GM18907 (cell line): ENCODE data around the gene RPS28.
A peak's percentile ranks its signal among the peaks of the same experiment; 100 is the strongest.
"Not testable (repeated sequence)": the region's sequence is repeated elsewhere in the genome, so short reads cannot be mapped to it uniquely, and the experiment has no call there.

Experiments used
- ATAC-seq: cut with Tn5 transposase; IDR thresholded peaks from one replicate; pipeline ENCODE4 v1.9.1; 2021; ENCODE audit warnings: mild to moderate bottlenecking, moderate library complexity; ENCODE audit not compliant: unreplicated experiment

The RPS28 gene

GRCh38 chr19:8321067-8321985, at the start of gene RPS28, which contains the start of gene NDUFA7:
TSS of gene RPS28 (plus strand) at chr19:8321496. CDS start at chr19:8321531, 35 bp downstream.
TSS of gene NDUFA7 (minus strand) at chr19:8321375. CDS start at chr19:8321358, 17 bp downstream.
- peak; percentile 89 for ATAC-seq

GRCh38 chr19:8276508-8276907, 44.8 kb upstream of the RPS28 start:
- not testable (repeated sequence) for ATAC-seq

- ATAC-seq, result not testable (repeated sequence)
Observed at GRCh38 chr19:8291337-8291736, 30.0 kb upstream of the RPS28 start.

- ATAC-seq, result no peak
Observed at GRCh38 chr19:8302357-8302691, 19.0 kb upstream of the RPS28 start.

- no peak for ATAC-seq
Observed at GRCh38 chr19:8302734-8303133, 18.6 kb upstream of the RPS28 start.

- no peak for ATAC-seq
Observed at GRCh38 chr19:8304841-8305621, 16.3 kb upstream of the RPS28 start.

- ATAC-seq, result no peak
Observed at GRCh38 chr19:8305798-8306197, 15.5 kb upstream of the RPS28 start.

GRCh38 chr19:8306235-8307054, 14.9 kb upstream of the RPS28 start:
- no peak for ATAC-seq

GRCh38 chr19:8307400-8307964, 13.8 kb upstream of the RPS28 start:
- no peak for ATAC-seq

- ATAC-seq, result peak; percentile 68
Observed at GRCh38 chr19:8307965-8308866, 13.1 kb upstream of the RPS28 start, which contains the start of gene CD320. TSS of gene CD320 (minus strand) at chr19:8308358. CDS start at chr19:8308290, 68 bp downstream.

- ATAC-seq, result no peak
Observed at GRCh38 chr19:8308891-8309291, 12.4 kb upstream of the RPS28 start.

GRCh38 chr19:8310342-8311055, 10.8 kb upstream of the RPS28 start:
- ATAC-seq, result no peak

GRCh38 chr19:8311461-8312260, 9.6 kb upstream of the RPS28 start:
- no peak for ATAC-seq

GRCh38 chr19:8314981-8315640, 6.2 kb upstream of the RPS28 start:
- ATAC-seq, result not testable (repeated sequence)

- no peak for ATAC-seq
Observed at GRCh38 chr19:8316351-8317125, 4.8 kb upstream of the RPS28 start.

GRCh38 chr19:8318835-8319234, 2.5 kb upstream of the RPS28 start:
- not testable (repeated sequence) for ATAC-seq
